CD8-positive, alpha-beta memory T cell (primary cell): ENCODE measurements around the gene DCST1. TPM values are rescaled to one million over a fixed set of nuclear protein-coding genes. Genes with fewer than 3 reads are reported as not detected.

Source experiments
- CTCF ChIA-PET: fragments of 350-600 bp; sonication (Branson Sonifier 250); formaldehyde crosslinking; loops from one replicate; lab custom pipeline; 2021; ENCODE audit warnings: antibody characterized with exemption; lab: Charles Lee
- POLR2A ChIA-PET: fragments of 350-600 bp; sonication (Branson Sonifier 250); formaldehyde crosslinking; loops from one replicate; lab custom pipeline; 2021; ENCODE audit warnings: antibody characterized with exemption; lab: Charles Lee
- DNase-seq, 5 donors: peaks; one replicate each; pipeline versions ENCODE4 v3.0.0 to v3.0.0-alpha.2; 2020 to 2022; ENCODE audit warnings: mixed read lengths in 1 of 5
- H3K27ac ChIP-seq: one replicate; pipeline ENCODE4 v1.7.0; 2013; ENCODE audit warnings: low read depth, mild to moderate bottlenecking, low read length, moderate library complexity
- H3K27me3 ChIP-seq: 2 replicates; pipeline ENCODE4 v1.7.0; 2013; ENCODE audit warnings: low read length, mild to moderate bottlenecking; ENCODE audit not compliant: insufficient read depth, poor library complexity, severe bottlenecking
- H3K36me3 ChIP-seq: 2 replicates; pipeline ENCODE4 v1.7.0; 2013; ENCODE audit warnings: mild to moderate bottlenecking, low read length, moderate library complexity; ENCODE audit not compliant: insufficient read depth
- H3K4me1 ChIP-seq: 2 replicates; pipeline ENCODE4 v1.7.0; 2013; ENCODE audit warnings: mild to moderate bottlenecking, low read length, moderate library complexity; ENCODE audit not compliant: insufficient read depth
- H3K4me3 ChIP-seq: 2 replicates; pipeline ENCODE4 v1.7.0; 2013; ENCODE audit warnings: mild to moderate bottlenecking, low read length
- H3K9me3 ChIP-seq: 2 replicates; pipeline ENCODE4 v1.7.0; 2013; ENCODE audit warnings: mild to moderate bottlenecking, low read length
- H3K27ac Mint-ChIP-seq, 8 donors: one replicate each; pipeline ENCODE4 v1.8.0; 2020 to 2021; ENCODE audit warnings: mixed read lengths in 8 of 8, mild to moderate bottlenecking in 6 of 8, inconsistent platforms in 3 of 8, moderate library complexity in 3 of 8
- H3K27me3 Mint-ChIP-seq, 2 donors: one replicate each; pipeline ENCODE4 v1.8.0; 2020 to 2021; ENCODE audit warnings: mixed read lengths in 2 of 2, mild to moderate bottlenecking in 1 of 2, moderate library complexity in 1 of 2
- H3K36me3 Mint-ChIP-seq, 3 donors: one replicate each; pipeline ENCODE4 v1.8.0; 2020 to 2021; ENCODE audit warnings: mixed read lengths in 3 of 3, inconsistent platforms in 1 of 3, mild to moderate bottlenecking in 1 of 3
- H3K4me1 Mint-ChIP-seq, 3 donors: one replicate each; pipeline ENCODE4 v1.8.0; 2020 to 2021; ENCODE audit warnings: mixed read lengths in 3 of 3, inconsistent platforms in 1 of 3, mild to moderate bottlenecking in 1 of 3
- H3K4me3 Mint-ChIP-seq, 7 donors: one replicate each; pipeline ENCODE4 v1.8.0; 2020 to 2021; ENCODE audit warnings: mixed read lengths in 7 of 7, mild to moderate bottlenecking in 6 of 7, moderate library complexity in 4 of 7, inconsistent platforms in 2 of 7
- H3K9me3 Mint-ChIP-seq, 5 donors: one replicate each; pipeline ENCODE4 v1.8.0; 2020 to 2022; ENCODE audit warnings: mixed read lengths in 5 of 5, mild to moderate bottlenecking in 3 of 5, moderate library complexity in 2 of 5, inconsistent platforms in 1 of 5
- polyA plus RNA-seq: library from polyadenylated mRNA; unstranded; fragments of 300-500 nt; fragmentation: Illumina TruSeq; gene quantifications from one replicate; pipeline ENCODE4 v1.2.3, GENCODE V29; 2021
- total RNA-seq, 2 experiments: library from RNA; stranded (reverse); gene quantifications; one replicate each; pipeline ENCODE4 v1.2.3, GENCODE V29; 2021

DCST1 gene
- total and polyA plus RNA-seq, 3 experiments from 2014 or later, result not detected

GRCh38 chr1:155030243-155030795 lies 3.3 kb upstream of the DCST1 start:
- no peak overlapping the region for H3K4me3 Mint-ChIP-seq
- CTCF ChIA-PET, result interaction anchor here (0.9 kb wide), 1 partner anchor 10 kb away, joined by 3 read pairs; no protein-coding TSS in a partner anchor

GRCh38 chr1:155030899-155031298 lies 2.7 kb upstream of the DCST1 start:
- Histone ChIP-seq H3K4me3 (no peak overlapping the region), H3K27me3 (no peaks in the 10 kb centered on the region), H3K9me3 (no peaks in the 10 kb centered on the region), H3K36me3 (no peaks in the 10 kb centered on the region), H3K27ac (no peak overlapping the region), H3K4me1 (no peaks in the 10 kb centered on the region)
- ChIA-PET POLR2A (no interaction called here), CTCF (no interaction called here)
- no peaks in the 10 kb centered on the region for H3K9me3 Mint-ChIP-seq
- H3K4me1 Mint-ChIP-seq, result no peaks in the 10 kb centered on the region
- H3K27me3 Mint-ChIP-seq, result peaks cover 9 to 10% of the 10 kb centered on the region in 2 donors
- H3K27ac Mint-ChIP-seq, result no peak overlapping the region
- no peak overlapping the region for H3K4me3 Mint-ChIP-seq
- DNase-seq, result no peak
- H3K36me3 Mint-ChIP-seq, result no peaks in the 10 kb centered on the region

More at GRCh38 chr1:155030243-155030795, 3.3 kb upstream of the DCST1 start:
- no peaks in the 10 kb centered on the region for H3K9me3 ChIP-seq
- DNase-seq, result no peak
- H3K27ac ChIP-seq, result no peak overlapping the region
- no peaks in the 10 kb centered on the region for H3K27me3 ChIP-seq
- no peaks in the 10 kb centered on the region for H3K4me1 Mint-ChIP-seq
- H3K27me3 Mint-ChIP-seq, result peaks cover 9 to 10% of the 10 kb centered on the region in 2 donors
- H3K27ac Mint-ChIP-seq, result no peak overlapping the region
- H3K36me3 Mint-ChIP-seq, result no peaks in the 10 kb centered on the region
- no peaks in the 10 kb centered on the region for H3K36me3 ChIP-seq
- H3K9me3 Mint-ChIP-seq, result no peaks in the 10 kb centered on the region
- POLR2A ChIA-PET, result no interaction called here
- H3K4me1 ChIP-seq, result no peaks in the 10 kb centered on the region
- no peak overlapping the region for H3K4me3 ChIP-seq

- Histone ChIP-seq H3K9me3 (no peaks in the 10 kb centered on the region), H3K36me3 (no peaks in the 10 kb centered on the region), H3K27me3 (no peaks in the 10 kb centered on the region), H3K4me1 (no peaks in the 10 kb centered on the region), H3K27ac (no peak overlapping the region), H3K4me3 (no peak overlapping the region)
- Mint-ChIP-seq H3K27me3 (peaks cover 10% of the 10 kb centered on the region in 2 donors), H3K4me1 (no peaks in the 10 kb centered on the region), H3K36me3 (no peaks in the 10 kb centered on the region), H3K4me3 (no peak overlapping the region), H3K27ac (no peak overlapping the region), H3K9me3 (no peaks in the 10 kb centered on the region)
- ChIA-PET POLR2A (no interaction called here), CTCF (interaction anchor here (1.0 to 2.6 kb wide), 3 partner anchors 12 to 15 kb away, joined by 3 to 13 read pairs (median 6); no protein-coding TSS in a partner anchor)
- DNase-seq, result no peak
Observed at GRCh38 chr1:155032886-155033285, 738 bp upstream of the DCST1 start.

GRCh38 chr1:155034318-155035208 lies 939 bp downstream of the DCST1 start:
- Histone ChIP-seq H3K36me3 (no peaks in the 10 kb centered on the region), H3K4me3 (no peak overlapping the region), H3K27ac (no peak overlapping the region), H3K9me3 (no peaks in the 10 kb centered on the region), H3K27me3 (no peaks in the 10 kb centered on the region), H3K4me1 (no peaks in the 10 kb centered on the region)
- CTCF ChIA-PET, result interaction anchor here (2.6 kb wide), 1 partner anchor 10 kb away, joined by 13 read pairs; no protein-coding TSS in a partner anchor
- Mint-ChIP-seq H3K36me3 (no peaks in the 10 kb centered on the region), H3K27ac (no peak overlapping the region), H3K9me3 (no peaks in the 10 kb centered on the region), H3K4me1 (no peaks in the 10 kb centered on the region), H3K27me3 (peaks cover 9 to 19% of the 10 kb centered on the region in 2 donors), H3K4me3 (no peak overlapping the region)
- POLR2A ChIA-PET, result no interaction called here
- DNase-seq, result no peak

GRCh38 chr1:155035936-155036335 lies 2.3 kb downstream of the DCST1 start:
- H3K4me3 ChIP-seq, result no peak overlapping the region
- no peak overlapping the region for H3K27ac ChIP-seq
- H3K27me3 ChIP-seq, result no peaks in the 10 kb centered on the region
- Mint-ChIP-seq H3K27ac (no peak overlapping the region), H3K9me3 (no peaks in the 10 kb centered on the region), H3K4me3 (no peak overlapping the region), H3K36me3 (no peaks in the 10 kb centered on the region), H3K4me1 (no peaks in the 10 kb centered on the region), H3K27me3 (peaks cover 5 to 19% of the 10 kb centered on the region in 2 donors)
- DNase-seq, result no peak
- no peaks in the 10 kb centered on the region for H3K9me3 ChIP-seq
- H3K36me3 ChIP-seq, result no peaks in the 10 kb centered on the region
- H3K4me1 ChIP-seq, result no peaks in the 10 kb centered on the region
- ChIA-PET POLR2A (no interaction called here), CTCF (no interaction called here)

- no peaks in the 10 kb centered on the region for H3K9me3 Mint-ChIP-seq
- POLR2A ChIA-PET, result interaction anchor here (0.7 kb wide), 1 partner anchor 117 kb away, joined by 6 read pairs; no protein-coding TSS in a partner anchor
- no peak overlapping the region for H3K27ac Mint-ChIP-seq
Observed at GRCh38 chr1:155037043-155037442, 3.4 kb downstream of the DCST1 start.

GRCh38 chr1:155037851-155038441 lies 4.3 kb downstream of the DCST1 start:
- no peak overlapping the region for H3K27ac ChIP-seq
- ChIA-PET CTCF (interaction anchor here (0.6 to 2.7 kb wide), 5 partner anchors 13 to 54 kb away, joined by 3 to 12 read pairs (median 5); partner anchors contain the start of gene ADAM15), POLR2A (interaction anchor here (0.7 kb wide), 1 partner anchor 117 kb away, joined by 6 read pairs; no protein-coding TSS in a partner anchor)
- H3K36me3 ChIP-seq, result no peaks in the 10 kb centered on the region
- no peaks in the 10 kb centered on the region for H3K9me3 ChIP-seq
- no peak overlapping the region for H3K4me3 ChIP-seq
- Mint-ChIP-seq H3K27ac (peak overlapping the region in 1 of 8 donors; percentile 40), H3K4me3 (no peak overlapping the region), H3K9me3 (no peaks in the 10 kb centered on the region), H3K36me3 (no peaks in the 10 kb centered on the region), H3K4me1 (no peaks in the 10 kb centered on the region), H3K27me3 (peaks cover 5 to 23% of the 10 kb centered on the region in 2 donors)
- H3K4me1 ChIP-seq, result no peaks in the 10 kb centered on the region
- DNase-seq, result no peak
- no peaks in the 10 kb centered on the region for H3K27me3 ChIP-seq

More at GRCh38 chr1:155037043-155037442, 3.4 kb downstream of the DCST1 start:
- no peaks in the 10 kb centered on the region for H3K36me3 Mint-ChIP-seq
- no peaks in the 10 kb centered on the region for H3K4me1 ChIP-seq
- H3K27ac ChIP-seq, result no peak overlapping the region
- no peaks in the 10 kb centered on the region for H3K9me3 ChIP-seq
- no peak overlapping the region for H3K4me3 ChIP-seq
- H3K36me3 ChIP-seq, result no peaks in the 10 kb centered on the region
- H3K27me3 ChIP-seq, result no peaks in the 10 kb centered on the region
- CTCF ChIA-PET, result interaction anchor here (0.6 to 2.7 kb wide), 3 partner anchors 19 to 49 kb away, joined by 3 to 12 read pairs (median 5); no protein-coding TSS in a partner anchor
- H3K4me3 Mint-ChIP-seq, result no peak overlapping the region
- peaks cover 5 to 19% of the 10 kb centered on the region in 2 donors for H3K27me3 Mint-ChIP-seq
- no peaks in the 10 kb centered on the region for H3K4me1 Mint-ChIP-seq
- no peak for DNase-seq
